NOMO-1 treated with DMSO at 0.1 percent for 48 hours (cell line): Measurements from ENCODE around the gene TNS4.

Experiments
- DNase-seq: peaks from one replicate; lab custom pipeline; 2025; ENCODE audit not compliant: unreplicated experiment; lab: John Stamatoyannopoulos, UW

Gene TNS4

DNA sequence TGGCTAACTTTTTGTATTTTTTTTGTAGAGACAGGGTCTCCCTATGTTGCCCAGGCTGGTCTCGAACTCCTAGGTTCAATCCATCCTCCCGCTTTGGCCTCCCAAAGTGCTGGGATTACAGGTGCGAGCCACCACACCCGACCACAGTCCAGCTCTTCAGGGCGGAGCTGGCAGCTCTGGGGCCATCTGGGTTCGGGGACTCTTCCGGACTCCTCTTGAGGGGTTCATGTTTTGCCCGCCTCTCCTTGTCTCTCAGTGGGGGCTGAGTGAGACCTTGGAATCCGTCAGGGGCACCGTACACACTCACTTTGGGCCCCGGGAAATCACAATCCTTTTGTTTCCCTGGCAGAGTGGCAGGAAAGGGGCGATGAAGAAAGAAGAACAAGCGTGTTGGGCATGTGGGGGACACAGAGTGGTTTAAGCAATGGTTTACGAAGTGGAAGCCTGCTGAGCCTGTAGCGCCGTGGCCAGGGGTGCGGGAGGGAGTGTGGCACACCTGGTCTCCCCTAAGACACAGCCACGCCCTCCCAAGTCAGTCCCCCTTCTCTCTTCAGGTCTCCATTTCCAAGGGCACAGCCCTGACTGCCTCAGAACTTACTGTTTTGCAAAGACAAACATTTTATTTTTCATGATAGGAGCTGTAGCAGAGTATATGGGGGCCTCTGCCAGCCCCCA lies 26.1 kb downstream of the TNS4 start:
- no peak for DNase-seq

DNA sequence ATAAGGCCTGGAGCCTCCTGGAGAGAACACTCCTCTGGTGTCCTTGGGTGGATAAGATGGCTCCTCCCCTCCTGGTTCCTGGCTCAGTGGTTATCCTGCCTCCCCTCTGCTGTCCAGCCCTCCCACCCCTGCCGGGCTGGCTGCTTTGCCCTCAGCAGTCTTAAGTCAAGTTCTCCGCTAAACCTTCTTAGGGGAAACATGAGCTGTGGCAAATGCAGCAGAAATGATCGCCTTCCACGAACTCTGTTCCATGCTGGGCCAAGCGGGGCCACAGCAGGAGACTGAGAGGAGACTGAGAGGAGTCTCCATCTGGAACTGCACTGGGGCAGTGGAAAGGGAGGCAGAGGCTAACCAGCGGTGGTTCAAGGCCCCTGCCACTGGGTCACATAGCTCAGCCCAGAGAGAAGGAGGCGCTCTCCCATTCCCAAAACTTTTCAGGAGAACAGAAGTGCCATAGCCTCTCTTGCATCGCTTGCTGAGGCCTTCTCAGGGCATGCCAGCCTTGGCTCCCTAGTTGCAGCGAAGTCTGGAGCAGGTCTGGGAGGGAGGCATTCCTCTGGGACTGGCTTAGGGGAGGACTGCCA lies 26.9 kb downstream of the TNS4 start:
- no peak for DNase-seq

DNA sequence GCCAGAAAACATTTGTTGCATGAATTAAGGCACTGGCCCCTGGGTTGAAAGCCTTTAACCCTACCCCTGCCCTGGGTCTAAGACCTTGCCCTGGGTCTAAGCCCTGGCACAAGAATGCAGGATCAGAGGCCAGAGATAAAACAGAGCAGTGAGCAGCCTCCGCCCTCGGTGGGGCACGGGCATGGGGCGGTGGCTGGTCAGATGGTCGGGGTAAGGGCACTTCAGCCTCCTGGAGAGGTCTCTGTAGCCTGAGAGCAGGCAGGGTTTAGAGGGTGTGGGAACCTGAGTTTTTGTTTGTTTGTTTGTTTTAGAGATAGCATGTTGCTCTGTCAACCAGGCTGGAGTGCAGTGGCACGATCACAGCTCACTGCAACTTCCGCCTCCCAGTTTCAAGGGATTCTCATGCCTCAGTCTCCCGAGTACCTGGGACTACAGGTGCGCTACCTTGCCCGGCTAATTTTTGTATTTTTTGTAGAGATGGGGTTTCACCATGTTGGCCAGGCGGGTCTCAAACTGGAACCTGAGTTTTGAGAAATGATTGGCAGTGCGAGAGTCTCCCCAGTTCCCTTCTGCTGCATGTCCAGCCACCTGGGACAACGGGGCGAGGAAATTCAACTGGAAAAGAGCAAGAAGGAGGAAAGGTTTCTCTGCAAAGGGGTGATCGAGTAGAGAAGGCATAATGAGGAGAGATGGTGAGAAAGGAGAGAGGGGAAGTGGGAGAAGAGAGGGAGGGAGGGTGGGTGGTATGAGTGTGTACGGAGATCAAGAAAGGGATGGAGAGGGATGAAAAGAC lies 27.7 kb downstream of the TNS4 start:
- no peak for DNase-seq

DNA sequence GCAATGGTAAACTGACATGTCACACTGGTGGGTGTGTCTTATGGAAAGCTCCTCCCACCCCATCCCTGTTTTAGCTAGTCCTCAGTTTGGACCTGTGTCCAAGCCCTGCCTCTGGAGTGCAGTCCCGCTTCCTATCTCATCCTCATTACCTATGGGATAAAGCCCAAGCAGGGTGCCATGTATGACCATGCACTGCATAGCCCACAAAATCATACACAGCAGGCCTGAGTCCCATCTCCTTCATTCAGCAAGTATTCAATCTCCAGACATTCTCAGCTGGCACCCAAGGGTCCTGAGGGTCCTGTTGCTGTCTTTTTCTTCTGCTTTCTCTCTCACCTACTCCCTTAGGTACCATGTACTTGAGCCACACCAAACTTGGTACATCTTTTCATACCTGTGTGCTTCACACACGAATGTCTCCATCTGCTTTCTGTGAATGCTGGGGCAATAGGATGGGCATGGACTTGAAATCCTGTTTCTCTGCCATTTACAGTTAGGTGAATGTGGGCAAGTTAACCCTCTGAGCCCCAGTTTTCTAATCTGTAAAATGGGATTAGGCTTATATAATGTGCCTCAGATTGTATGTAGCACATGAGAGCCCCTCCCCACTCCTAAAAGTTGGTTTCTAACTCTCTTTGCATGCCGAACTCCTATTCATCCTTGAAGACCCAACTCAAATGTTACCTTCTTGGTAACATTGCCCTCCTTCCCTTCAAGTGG lies 28.5 kb downstream of the TNS4 start:
- no peak for DNase-seq

DNA sequence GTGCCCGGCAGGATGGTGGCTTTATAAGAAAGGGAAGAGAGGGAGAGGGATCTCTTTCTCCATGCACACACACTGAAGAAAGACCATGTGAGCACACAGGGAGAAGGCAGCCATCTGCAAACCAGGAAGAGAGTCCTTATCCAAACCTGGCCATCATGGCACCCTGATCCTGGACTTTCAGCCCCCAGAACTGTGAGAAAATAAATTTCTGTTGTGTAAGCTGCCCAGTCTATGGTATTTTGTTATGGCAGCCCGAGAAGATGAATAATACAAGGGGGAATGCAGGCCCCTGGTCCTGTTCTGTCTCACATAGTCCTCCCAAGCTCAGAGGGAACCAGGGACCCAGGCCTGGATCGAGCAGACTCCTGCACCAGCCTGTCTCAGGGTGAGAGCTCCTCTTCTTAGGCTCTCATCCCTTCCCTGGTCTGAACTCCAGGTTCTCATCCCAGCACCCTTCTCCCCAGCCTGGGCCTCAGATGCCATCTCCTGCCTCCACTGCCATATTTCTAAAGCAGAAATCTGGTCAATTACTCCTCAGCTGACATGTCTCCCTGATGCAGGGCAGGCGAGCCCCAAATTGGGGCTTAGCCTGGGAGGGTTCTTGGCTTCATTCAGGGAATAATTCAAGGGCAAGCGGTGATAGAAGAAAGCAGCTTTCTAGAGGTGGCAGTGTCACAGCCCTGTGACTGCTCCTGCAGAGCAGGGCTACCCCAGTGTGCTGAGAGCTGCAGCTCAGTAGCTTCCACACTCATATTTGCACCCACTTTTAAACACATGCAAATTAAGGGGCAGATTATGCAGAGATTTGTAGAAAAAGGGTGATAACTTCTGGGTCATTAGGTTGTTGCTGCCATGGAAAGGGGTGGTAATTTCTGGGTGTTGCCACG lies 29.3 kb downstream of the TNS4 start:
- DNase-seq: no peak

DNA sequence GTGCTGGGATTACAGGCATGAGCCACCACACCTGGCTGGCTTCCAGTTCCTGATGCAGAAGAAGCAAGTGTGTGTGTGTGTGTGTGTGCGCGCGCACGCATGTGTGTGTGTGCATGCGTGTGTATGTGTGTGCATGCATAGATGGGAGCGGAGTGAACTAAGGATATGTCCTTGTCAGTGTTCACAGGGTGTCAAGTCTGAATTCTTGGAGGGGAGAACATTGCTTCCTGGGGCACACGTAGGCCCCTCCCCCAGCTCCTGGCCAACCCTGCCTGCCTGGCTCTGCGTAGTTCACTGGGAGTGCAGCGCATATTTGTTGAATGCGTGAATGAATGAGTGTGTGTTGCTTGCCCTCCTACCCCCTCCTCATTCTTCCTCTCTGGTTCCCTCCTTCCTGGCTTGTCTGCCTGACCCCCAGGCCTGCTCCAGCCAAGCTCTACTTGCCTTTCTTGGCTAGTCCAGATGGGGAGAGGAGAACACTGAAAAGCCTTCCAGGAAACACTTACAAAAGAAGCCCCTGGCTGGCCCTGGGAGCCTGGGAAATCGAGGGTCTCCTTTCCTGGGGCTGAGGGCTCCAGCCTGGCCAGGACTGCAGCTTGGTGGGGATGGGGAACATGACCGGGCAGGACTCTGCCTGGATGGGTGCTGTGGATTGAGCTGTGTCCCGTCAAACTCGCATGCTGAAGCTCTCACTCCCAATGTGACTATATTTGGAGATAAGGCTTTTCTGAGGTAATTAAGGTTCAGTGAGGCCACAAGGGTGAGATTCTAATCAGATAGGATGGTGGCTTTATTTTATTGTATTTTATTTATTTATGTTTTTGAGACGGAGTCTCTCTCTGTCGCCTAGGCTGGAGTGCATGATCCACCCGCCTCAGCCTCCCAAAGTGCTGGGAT lies 30.2 kb downstream of the TNS4 start:
- no peak for DNase-seq

DNA sequence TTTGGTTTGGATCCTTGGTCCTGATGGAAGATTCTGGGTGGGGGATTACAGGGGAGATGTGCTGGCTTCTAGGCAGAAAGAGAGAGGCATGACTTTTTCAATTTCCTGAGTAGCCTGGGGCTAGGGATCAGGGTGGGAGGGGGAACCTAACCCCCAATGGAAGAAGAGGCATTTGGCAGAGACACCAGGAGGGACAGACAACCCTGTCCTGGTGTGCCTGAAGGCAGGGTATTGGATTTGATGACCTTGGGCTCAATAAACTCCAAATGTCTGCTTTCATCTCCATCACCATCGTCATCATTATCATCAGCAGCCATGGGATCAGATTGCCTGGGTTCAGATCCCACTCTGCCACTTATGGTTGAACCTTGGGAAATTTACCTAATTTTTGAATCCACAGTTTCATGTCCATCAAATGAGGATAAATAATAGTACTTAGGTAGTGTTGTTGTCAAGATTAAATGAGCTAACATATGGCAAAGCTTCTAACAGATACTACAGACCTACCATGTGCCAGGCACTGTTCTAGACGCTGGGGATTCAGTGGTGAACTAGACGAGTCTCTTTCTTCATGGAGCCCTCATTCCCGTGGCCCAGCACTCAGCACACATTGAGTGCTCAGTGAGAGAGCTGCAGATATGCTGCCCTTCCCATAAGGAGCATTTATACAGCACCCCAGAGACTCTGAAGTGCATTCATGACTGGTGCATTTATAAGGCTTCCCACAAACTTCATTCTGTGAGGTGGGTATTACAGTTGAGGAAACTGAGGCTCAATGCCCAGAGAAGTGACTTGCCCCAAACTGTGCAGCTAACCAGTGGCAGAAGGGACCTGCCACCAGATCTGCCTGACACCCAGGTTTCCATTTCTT lies 31.4 kb downstream of the TNS4 start:
- no peak for DNase-seq

DNA sequence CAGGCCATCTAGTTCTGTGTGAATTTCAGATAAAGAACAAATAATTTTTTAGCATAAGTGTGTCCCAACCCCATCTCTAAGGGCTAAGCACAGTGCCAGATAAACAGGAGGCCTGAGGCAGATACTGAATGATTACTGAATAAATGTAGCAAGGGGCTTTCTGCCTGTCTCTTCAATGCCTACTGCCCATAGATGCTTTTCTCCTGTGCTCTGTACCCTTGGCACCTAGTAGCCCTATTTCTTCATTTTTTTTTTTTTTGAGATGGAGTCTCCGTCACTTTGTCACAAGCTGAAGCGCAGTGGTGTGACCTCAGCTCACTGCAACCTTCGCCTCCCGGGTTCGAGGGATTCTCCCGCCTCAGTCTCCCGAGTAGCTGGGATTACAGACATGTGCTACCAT lies 32.9 kb downstream of the TNS4 start:
- DNase-seq: no peak

DNA sequence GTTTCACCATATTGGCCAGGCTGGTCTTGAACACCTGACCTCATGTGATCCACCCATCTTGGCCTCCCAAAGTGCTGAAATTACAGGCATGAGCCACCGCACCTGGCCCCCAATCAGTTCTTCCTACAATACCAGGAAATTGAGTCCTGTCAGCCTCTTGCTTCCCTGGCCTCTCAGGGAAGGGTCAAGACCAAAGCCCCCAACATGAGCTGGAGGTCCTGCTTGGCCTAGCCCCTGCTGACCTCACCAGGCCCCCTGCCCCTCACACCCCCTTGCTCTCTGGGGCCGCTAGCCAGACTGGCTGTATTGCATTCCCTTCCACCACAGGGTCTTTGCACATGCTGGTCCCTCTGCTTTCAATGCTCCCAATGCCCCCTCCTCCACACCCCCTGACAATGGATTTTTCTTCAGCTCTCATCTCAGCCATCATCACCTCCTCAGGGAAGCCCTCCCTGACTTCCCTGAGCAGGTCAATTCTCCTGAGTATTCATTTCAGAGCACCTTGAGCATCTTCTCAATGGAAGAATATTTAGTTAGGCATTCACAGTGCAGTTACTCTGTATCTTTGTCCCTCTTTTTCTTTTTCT lies 34.0 kb downstream of the TNS4 start:
- no peak for DNase-seq

DNA sequence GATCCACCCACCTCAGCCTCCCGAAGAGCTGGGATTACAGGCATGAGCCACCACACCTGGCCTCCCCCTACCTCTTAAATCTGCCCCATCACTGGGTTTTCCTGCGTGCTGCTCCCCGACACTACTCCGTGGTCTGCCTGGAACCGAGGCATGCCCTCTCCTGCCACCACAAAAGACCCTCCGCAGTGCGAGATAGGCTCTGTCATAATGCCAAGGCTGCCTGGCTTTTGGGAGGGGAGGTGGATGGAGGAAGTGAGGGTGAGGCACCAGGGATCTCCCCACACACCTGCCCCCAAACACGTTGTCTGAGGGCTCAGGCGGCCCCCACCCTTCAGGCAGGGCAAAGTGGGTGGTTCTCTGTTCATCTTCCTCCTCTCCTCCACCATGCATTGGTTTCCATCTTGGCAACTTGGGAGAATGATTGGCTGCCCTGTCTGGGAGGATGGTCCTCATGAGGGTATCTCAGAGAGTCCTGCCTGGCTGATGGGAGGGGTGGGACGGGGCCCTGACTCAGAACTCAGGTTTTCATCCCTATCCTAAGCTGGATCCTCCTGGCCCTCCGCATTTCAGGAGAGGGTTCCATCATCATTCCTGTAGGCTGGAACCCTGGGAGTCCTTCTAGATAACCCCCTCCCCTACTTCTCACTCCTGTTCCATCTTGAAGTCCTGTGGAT lies 35.0 kb downstream of the TNS4 start:
- no peak for DNase-seq

DNA sequence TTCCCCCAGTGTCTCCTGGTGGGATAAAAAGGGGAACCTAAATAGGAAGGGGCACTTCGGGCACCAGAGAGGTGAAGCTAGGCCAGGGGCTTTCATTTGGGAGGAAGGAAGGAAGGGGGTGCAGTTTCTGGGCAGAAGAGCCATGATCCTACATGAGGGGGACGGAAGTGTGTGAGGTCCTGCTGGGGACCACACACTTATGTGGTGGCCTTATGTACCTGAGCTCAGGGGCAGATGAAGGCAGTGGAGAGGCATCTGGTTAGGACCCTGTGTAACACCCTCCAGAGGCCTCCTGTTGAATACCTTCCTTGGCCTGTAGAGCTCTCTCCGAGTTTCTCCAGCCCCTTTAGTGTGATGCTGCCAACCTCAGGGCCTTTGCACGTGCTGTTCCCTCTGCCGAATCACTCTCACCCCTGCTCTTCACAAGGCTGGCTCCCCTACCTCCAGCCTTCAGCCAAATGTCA lies 37.0 kb downstream of the TNS4 start:
- no peak for DNase-seq

DNA sequence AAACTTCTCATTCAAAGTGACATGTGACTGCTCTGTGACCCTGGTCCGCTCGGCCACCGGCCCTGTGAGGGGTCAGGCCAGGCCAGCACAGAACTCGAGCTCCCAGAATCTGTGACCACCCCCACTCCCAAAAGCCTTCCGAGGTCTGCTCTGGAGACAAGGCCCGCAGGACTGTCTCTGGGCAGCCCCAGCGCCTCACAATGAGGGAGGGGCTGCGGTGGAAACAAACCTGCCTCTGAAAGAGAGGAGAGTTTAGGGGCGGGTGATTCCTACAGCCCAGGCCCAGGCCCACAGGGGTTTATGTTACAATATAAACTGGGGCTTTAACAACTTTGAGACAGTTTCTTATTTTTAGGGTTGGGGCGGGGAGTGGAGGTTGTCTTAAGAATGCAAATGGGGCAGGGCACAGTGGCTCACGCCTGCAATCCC lies 38.3 kb downstream of the TNS4 start:
- no peak for DNase-seq

DNA sequence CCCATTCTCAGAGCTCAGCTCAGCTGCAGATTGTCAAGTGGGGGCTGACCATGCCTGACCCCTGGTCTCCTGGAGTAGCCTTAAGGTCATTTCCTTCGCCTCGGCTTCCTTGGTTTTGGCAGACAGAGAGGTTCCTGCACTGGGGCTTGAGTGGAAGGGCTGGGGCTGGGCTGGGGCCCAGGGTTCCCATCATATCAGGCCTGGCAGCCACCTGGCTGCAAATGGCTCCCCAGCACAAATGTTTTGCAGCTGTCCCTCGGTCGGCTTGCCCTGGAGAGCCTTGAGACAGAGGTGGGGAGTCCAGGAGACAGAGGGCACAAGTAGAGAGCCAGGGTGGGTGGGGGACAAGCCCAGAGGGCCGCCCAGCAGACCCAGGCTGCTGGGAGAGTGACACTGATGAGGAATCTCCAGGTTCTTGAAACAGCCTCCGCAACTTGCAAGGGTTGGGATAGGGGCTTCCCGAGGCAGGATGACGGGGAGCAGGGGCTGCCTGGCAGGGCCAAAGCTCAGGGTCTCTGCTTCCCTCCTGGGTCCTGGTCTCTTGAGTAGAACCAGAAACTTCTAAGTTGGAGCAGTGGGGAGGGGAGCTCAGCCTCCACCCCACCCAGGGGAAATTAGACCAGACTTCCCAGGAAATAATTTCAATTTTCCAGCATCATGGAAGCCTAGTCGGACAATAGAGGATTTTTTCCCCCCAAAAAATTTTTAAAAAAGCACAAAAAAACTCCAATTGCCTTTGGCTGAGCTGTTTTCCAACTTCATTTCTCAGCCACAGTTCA lies 38.9 kb downstream of the TNS4 start:
- DNase-seq: no peak

DNA sequence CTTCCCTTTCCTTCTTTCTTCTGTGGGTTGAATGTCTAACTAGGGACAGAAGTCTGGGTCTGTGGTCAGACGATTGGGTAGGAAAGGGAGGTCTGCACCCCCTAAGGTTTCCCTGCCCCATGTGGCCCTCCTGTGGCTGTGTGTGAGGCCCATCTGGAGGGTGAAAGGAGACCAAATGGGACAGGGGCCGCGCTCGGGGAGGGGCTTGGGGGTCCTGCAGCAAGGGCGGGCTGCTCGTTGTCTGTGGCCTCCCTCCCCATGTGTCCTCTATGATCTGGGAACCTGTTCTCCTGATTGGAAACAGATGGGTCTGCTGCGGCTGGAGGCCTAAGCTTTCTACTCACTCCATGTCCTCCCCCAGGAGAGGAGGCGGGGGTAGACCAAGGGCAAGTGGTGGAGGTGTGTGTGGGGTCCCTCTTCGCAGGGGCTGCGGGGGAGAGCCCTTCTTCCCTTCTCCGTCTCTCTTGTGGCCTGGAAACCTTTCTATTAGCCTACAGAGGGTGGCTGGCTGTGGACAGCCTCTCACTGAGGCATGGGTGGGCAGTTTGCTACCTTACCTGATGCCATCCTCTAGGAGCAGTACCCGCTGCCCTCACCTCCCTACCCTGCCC lies 39.6 kb downstream of the TNS4 start:
- no peak for DNase-seq

DNA sequence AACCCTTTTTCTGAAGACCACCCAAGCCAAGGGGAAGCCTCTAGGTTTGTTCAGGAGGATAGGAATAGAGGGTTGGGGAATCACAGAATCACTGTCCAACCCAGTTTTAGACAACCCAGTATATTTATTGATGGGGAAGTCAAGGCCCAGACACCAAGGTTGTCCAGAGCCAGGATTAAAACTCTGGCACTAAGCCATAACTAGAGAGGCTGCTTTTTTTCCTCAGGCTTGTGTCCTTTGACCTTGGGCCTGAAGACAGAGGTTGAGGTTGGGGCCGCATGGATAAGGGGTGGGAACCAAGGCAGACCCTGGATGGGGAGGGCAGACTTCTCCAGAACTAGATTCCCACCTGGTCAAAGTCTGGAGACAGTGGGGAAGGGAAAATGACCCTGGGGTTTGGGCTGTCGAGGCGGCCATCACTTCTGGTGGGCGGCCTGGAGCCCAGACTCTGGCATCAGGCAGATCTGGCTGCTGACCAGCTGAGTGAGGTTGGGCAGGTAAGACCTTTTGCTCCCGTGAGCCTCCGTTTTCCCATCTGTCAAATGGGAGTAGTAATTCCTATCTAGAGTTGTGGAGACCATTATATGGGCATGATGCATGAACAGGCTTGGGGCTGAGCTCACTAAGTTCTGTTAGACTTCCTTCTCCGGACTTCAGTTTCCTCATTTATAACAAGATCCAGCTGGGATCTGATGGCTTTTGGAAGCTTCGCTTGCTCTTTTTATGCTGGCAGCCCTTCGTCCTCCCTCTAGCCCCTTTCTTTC lies 40.3 kb downstream of the TNS4 start:
- DNase-seq: no peak

DNA sequence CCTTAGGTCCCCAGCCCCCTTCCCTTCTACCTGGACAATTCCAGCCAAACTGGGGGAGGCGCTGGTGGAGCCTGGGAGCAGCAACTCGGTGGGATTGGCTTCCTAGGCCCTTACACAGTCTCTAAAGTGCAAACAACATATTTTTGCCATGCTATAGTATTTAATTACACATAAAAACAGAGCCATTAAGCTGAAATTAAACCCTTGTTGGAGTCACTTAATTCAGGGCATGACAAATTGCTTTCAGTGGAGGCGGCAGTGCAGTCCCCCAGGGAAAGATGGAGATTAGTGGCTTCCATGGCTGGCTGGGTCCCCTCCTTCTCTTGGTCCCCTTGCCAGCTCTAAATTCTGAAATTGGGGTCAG lies 40.8 kb downstream of the TNS4 start:
- DNase-seq: no peak
